MM.1S (cell line): ENCODE results near the gene B4GALNT1.

Experiments used
- DNase-seq: peaks from one replicate; pipeline ENCODE4 v3.0.0-alpha.2; 2015
- H2AFZ ChIP-seq: fragments of 300-600 bp; sonication (generic); 2 replicates; pipeline ENCODE4 v1.6.0; 2016; ENCODE audit warnings: antibody characterized with exemption, low read length
- H3F3A ChIP-seq: fragments of 300-600 bp; sonication (generic); 2 replicates; pipeline ENCODE4 v1.6.1; 2016; ENCODE audit warnings: mild to moderate bottlenecking, antibody characterized with exemption, low read length, moderate library complexity, mixed read lengths; ENCODE audit not compliant: insufficient read depth
- H3K27ac ChIP-seq: fragments of 300-600 bp; sonication (generic); 2 replicates; pipeline ENCODE4 v1.5.1; 2016; ENCODE audit warnings: mild to moderate bottlenecking, low read length
- H3K27me3 ChIP-seq: fragments of 300-600 bp; sonication (generic); replicated peaks from 2 replicates; pipeline ENCODE4 v1.6.0; 2016; ENCODE audit warnings: low read length; ENCODE audit not compliant: insufficient read depth
- H3K36me3 ChIP-seq: fragments of 300-600 bp; sonication (generic); replicated peaks from 2 replicates; pipeline ENCODE4 v1.6.1; 2016; ENCODE audit warnings: mild to moderate bottlenecking, low read length, mixed read lengths; ENCODE audit not compliant: insufficient read depth
- H3K4me1 ChIP-seq: fragments of 300-600 bp; sonication (generic); 2 replicates; pipeline ENCODE4 v1.6.1; 2016; ENCODE audit warnings: low read length, mixed read lengths
- H3K4me2 ChIP-seq: fragments of 300-600 bp; sonication (generic); 2 replicates; pipeline ENCODE4 v1.6.0; 2016; ENCODE audit warnings: low read depth, low read length
- H3K4me3 ChIP-seq: fragments of 300-600 bp; sonication (generic); 2 replicates; pipeline ENCODE4 v1.5.1; 2016; ENCODE audit warnings: low read length, mixed read lengths
- H3K79me2 ChIP-seq: fragments of 300-600 bp; sonication (generic); 2 replicates; pipeline ENCODE4 v1.6.1; 2016; ENCODE audit warnings: mixed run types, low read length, mixed read lengths
- H3K9ac ChIP-seq: fragments of 300-600 bp; sonication (generic); 2 replicates; pipeline ENCODE4 v1.6.1; 2016; ENCODE audit warnings: low read length, mixed read lengths
- H3K9me2 ChIP-seq: fragments of 300-600 bp; sonication (generic); replicated peaks from 2 replicates; pipeline ENCODE4 v1.6.1; 2016; ENCODE audit warnings: mild to moderate bottlenecking, low read length, mixed read lengths; ENCODE audit not compliant: insufficient read depth
- H3K9me3 ChIP-seq: fragments of 300-600 bp; sonication (generic); replicated peaks from 2 replicates; pipeline ENCODE4 v1.6.1; 2016; ENCODE audit warnings: mild to moderate bottlenecking, low read length, mixed read lengths; ENCODE audit not compliant: insufficient read depth
- H4K20me1 ChIP-seq: fragments of 300-600 bp; sonication (generic); 2 replicates; pipeline ENCODE4 v1.6.1; 2016; ENCODE audit warnings: mild to moderate bottlenecking, low read length, moderate library complexity, mixed read lengths; ENCODE audit not compliant: insufficient read depth
- EZH2 ChIP-seq: fragments of 300-600 bp; sonication (generic); optimal IDR thresholded peaks from 2 replicates; pipeline ENCODE3; 2017; ENCODE audit warnings: low read depth, mild to moderate bottlenecking, antibody characterized with exemption, low read length, mixed read lengths
- EZH2phosphoT487 ChIP-seq: fragments of 300-600 bp; sonication (generic); IDR thresholded peaks from 2 replicates; pipeline ENCODE4 v1.6.1; 2018; ENCODE audit warnings: antibody characterized with exemption, low read length
- TF ChIP-seq, protein P1 (sequence below): fragments of 300-600 bp; sonication (generic); IDR thresholded peaks from 2 replicates; pipeline ENCODE4 v1.5.1; 2016; ENCODE audit warnings: antibody characterized with exemption, low read length, mixed read lengths

Gene B4GALNT1

GRCh38 chr12:57641699-57642442 lies 8.9 kb upstream of the B4GALNT1 start:
- peak; percentile 65 for DNase-seq

GRCh38 chr12:57640175-57641042 lies 7.4 kb upstream of the B4GALNT1 start:
- H3F3A ChIP-seq: no peaks in the 10 kb centered on the region
- TF ChIP-seq EZH2: no peak
- H3K79me2 ChIP-seq: no peaks in the 10 kb centered on the region
- H3K4me3 ChIP-seq: no peak overlapping the region
- no peak overlapping the region for H2AFZ ChIP-seq
- H3K27ac ChIP-seq: no peak overlapping the region
- no peaks in the 10 kb centered on the region for H3K9me2 ChIP-seq
- H3K36me3 ChIP-seq: no peaks in the 10 kb centered on the region
- H3K27me3 ChIP-seq: no peaks in the 10 kb centered on the region
- peaks cover 5% of the 10 kb centered on the region; the same call in 1 of the 2 replicates for H3K4me1 ChIP-seq
- H4K20me1 ChIP-seq: no peaks in the 10 kb centered on the region
- H3K4me2 ChIP-seq: no peak overlapping the region
- no peak for DNase-seq
- H3K9me3 ChIP-seq: no peaks in the 10 kb centered on the region
- H3K9ac ChIP-seq: no peak overlapping the region

More at GRCh38 chr12:57641699-57642442, 8.9 kb upstream of the B4GALNT1 start:
- no peaks in the 10 kb centered on the region for H4K20me1 ChIP-seq
- H3K27me3 ChIP-seq: no peaks in the 10 kb centered on the region
- H3K4me3 ChIP-seq: no peak overlapping the region
- TF ChIP-seq, protein P1, sequence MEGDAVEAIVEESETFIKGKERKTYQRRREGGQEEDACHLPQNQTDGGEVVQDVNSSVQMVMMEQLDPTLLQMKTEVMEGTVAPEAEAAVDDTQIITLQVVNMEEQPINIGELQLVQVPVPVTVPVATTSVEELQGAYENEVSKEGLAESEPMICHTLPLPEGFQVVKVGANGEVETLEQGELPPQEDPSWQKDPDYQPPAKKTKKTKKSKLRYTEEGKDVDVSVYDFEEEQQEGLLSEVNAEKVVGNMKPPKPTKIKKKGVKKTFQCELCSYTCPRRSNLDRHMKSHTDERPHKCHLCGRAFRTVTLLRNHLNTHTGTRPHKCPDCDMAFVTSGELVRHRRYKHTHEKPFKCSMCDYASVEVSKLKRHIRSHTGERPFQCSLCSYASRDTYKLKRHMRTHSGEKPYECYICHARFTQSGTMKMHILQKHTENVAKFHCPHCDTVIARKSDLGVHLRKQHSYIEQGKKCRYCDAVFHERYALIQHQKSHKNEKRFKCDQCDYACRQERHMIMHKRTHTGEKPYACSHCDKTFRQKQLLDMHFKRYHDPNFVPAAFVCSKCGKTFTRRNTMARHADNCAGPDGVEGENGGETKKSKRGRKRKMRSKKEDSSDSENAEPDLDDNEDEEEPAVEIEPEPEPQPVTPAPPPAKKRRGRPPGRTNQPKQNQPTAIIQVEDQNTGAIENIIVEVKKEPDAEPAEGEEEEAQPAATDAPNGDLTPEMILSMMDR: no peak
- TF ChIP-seq EZH2phosphoT487: no peak
- no peak for TF ChIP-seq EZH2
- H2AFZ ChIP-seq: peak overlapping the region; percentile 60
- H3K4me1 ChIP-seq: peaks cover 5% of the 10 kb centered on the region; the same call in 1 of the 2 replicates
- peak overlapping the region; percentile 65 for H3K4me2 ChIP-seq
- H3K27ac ChIP-seq: no peak overlapping the region
- H3F3A ChIP-seq: no peaks in the 10 kb centered on the region
- no peaks in the 10 kb centered on the region for H3K9me3 ChIP-seq
- H3K36me3 ChIP-seq: no peaks in the 10 kb centered on the region
- H3K9me2 ChIP-seq: no peaks in the 10 kb centered on the region
- no peaks in the 10 kb centered on the region for H3K79me2 ChIP-seq
- H3K9ac ChIP-seq: no peak overlapping the region; the same call in 1 of the 2 replicates

DNA sequence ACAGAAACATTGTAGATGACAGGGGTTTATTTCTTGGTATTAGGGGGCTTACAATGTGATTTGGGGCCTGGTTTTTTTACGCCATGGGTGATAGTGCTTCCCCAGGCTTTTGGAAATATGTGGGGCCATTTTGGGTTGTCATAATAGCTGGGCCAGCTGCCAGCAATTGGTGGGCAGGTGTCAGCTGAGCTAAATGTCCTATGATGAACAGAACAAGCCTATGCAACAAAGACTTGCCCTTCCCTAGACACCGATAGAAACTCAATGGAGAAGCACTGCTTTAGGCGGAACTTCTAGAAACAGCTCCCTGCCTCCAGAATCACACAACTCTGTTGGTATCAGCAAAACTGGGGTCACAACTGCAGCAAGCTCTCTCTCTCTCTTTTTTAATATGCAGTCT lies 5.1 kb upstream of the B4GALNT1 start:
- no peak overlapping the region for H2AFZ ChIP-seq

More for the DNA sequence above, 5.1 kb upstream of the B4GALNT1 start:
- TF ChIP-seq EZH2phosphoT487 (no peak), EZH2 (no peak)
- TF ChIP-seq, protein P1: no peak
- H3K79me2 ChIP-seq: no peaks in the 10 kb centered on the region
- H3K9me2 ChIP-seq: no peaks in the 10 kb centered on the region
- DNase-seq: no peak
- no peaks in the 10 kb centered on the region for H3K27me3 ChIP-seq
- no peaks in the 10 kb centered on the region for H3F3A ChIP-seq
- peaks cover 13% of the 10 kb centered on the region for H3K4me1 ChIP-seq
- no peaks in the 10 kb centered on the region for H4K20me1 ChIP-seq
- H3K4me3 ChIP-seq: no peak overlapping the region
- no peaks in the 10 kb centered on the region for H3K9me3 ChIP-seq
- H3K4me2 ChIP-seq: no peak overlapping the region
- H3K9ac ChIP-seq: no peak overlapping the region
- no peaks in the 10 kb centered on the region for H3K36me3 ChIP-seq
- H3K27ac ChIP-seq: no peak overlapping the region
